Endodermal cell (in vitro differentiated cells): ENCODE measurements around the gene LCA5L. TPM values are rescaled to one million over a fixed set of nuclear protein-coding genes. Genes with fewer than 3 reads are reported as not detected.

Experiments used
- DNase-seq: peaks from one replicate; pipeline ENCODE4 v3.0.0-alpha.2; 2017
- H3K27ac ChIP-seq: 2 replicates; pipeline ENCODE4 v1.5.1; 2013; ENCODE audit warnings: mild to moderate bottlenecking, low read depth, low read length, moderate library complexity
- H3K27me3 ChIP-seq: 2 replicates; pipeline ENCODE4 v1.6.1; 2013; ENCODE audit warnings: mild to moderate bottlenecking, low read length, moderate library complexity; ENCODE audit not compliant: insufficient read depth, control insufficient read depth, poor library complexity, severe bottlenecking
- H3K36me3 ChIP-seq: 2 replicates; pipeline ENCODE4 v1.7.0; 2013; ENCODE audit warnings: mild to moderate bottlenecking, low read length, moderate library complexity; ENCODE audit not compliant: control insufficient read depth, insufficient read depth
- H3K4me1 ChIP-seq: one replicate; pipeline ENCODE4 v1.7.0; 2013; ENCODE audit warnings: low read length; ENCODE audit not compliant: control insufficient read depth, insufficient read depth
- H3K4me3 ChIP-seq: 2 replicates; pipeline ENCODE4 v1.5.1; 2013; ENCODE audit warnings: mild to moderate bottlenecking, low read length, moderate library complexity
- H3K9ac ChIP-seq: 2 replicates; pipeline ENCODE4 v1.6.1; 2013; ENCODE audit warnings: mild to moderate bottlenecking, low read length, moderate library complexity; ENCODE audit not compliant: poor library complexity, severe bottlenecking; ENCODE audit errors: extremely low read depth
- H3K9me3 ChIP-seq: 2 replicates; pipeline ENCODE4 v1.6.1; 2013; ENCODE audit warnings: mild to moderate bottlenecking, low read length, moderate library complexity; ENCODE audit not compliant: control insufficient read depth
- H3K27ac Mint-ChIP-seq: 2 replicates; pipeline ENCODE4 v1.8.0; 2020; ENCODE audit warnings: mixed read lengths
- H3K27me3 Mint-ChIP-seq: 2 replicates; pipeline ENCODE4 v1.8.0; 2021; ENCODE audit warnings: mild to moderate bottlenecking, mixed read lengths; ENCODE audit not compliant: insufficient read depth
- H3K36me3 Mint-ChIP-seq: 2 replicates; pipeline ENCODE4 v1.8.0; 2020; ENCODE audit warnings: low read depth, mixed read lengths
- H3K4me1 Mint-ChIP-seq: 2 replicates; pipeline ENCODE4 v1.8.0; 2020; ENCODE audit warnings: mixed read lengths
- H3K4me3 Mint-ChIP-seq: 2 replicates; pipeline ENCODE4 v1.8.0; 2020; ENCODE audit warnings: mild to moderate bottlenecking, moderate library complexity, mixed read lengths
- H3K9me3 Mint-ChIP-seq: 2 replicates; pipeline ENCODE4 v1.8.0; 2020; ENCODE audit warnings: mild to moderate bottlenecking, mixed read lengths
- WGBS, 2 experiments: methylation state at CpG; one replicate each; pipeline versions ENCODE4 v1.1.5 to v1.1.7; 2013; ENCODE audit warnings: missing lambda C conversion rate in 2 of 2, mixed read lengths in 1 of 2; ENCODE audit not compliant: insufficient coverage in 1 of 2, insufficient read length in 1 of 2; 5-methylcytosine and 5-hydroxymethylcytosine counted together
- total RNA-seq, 2 donors: library from RNA; stranded (reverse); fragmentation: NEBNext Ultra II Directional in 1 of 2; extraction: Animal tissue kit (Norgen Biotek cat#: 25700) in 1 of 2; gene quantifications; 2 replicates in 1 of 2; 3 replicates in 1 of 2; pipeline ENCODE4 v1.2.1, GENCODE V29; 2021
- TF ChIP-seq, protein P1 (sequence below): fragments of 200-600 bp; sonication (generic); conservative IDR thresholded peaks from 2 replicates; pipeline ENCODE4 v1.5.0; 2021; ENCODE audit warnings: antibody characterized with exemption, mild to moderate bottlenecking

The LCA5L gene
- total RNA-seq, 2 donors from 2014 or later: 2.4 to 3.6 TPM

DNA sequence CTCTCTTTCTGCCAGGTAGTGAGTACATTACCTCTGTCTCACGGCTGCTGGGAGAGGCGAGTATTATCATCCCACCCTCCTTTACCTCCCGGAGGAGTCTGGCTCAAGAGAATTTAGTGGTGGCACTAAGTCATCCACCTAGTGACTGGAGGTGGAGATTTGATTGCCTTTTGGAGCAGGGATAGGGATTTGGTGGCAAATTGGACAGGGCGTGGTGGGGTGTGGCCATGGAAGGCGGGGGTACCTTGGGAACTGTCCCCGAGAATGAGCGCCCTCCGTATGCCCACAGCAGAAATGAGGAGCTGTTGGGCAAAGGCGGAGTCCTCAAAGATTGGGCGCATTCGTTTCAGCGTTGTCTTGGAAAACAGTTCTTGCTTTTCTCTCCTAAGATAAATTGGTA, 64.6 kb downstream of the LCA5L start:
- no peaks in the 10 kb centered on the region for H3K27me3 Mint-ChIP-seq
- H3K4me3 Mint-ChIP-seq: peak overlapping the region; percentile 89
- H3K9me3 Mint-ChIP-seq: no peaks in the 10 kb centered on the region
- Histone ChIP-seq H3K9me3 (no peaks in the 10 kb centered on the region), H3K9ac (peak overlapping the region; percentile 81), H3K27me3 (no peaks in the 10 kb centered on the region), H3K27ac (no peak overlapping the region), H3K4me3 (peak overlapping the region; percentile 98), H3K4me1 (peaks cover 6% of the 10 kb centered on the region), H3K36me3 (peaks cover 6% of the 10 kb centered on the region)
- H3K4me1 Mint-ChIP-seq: peaks cover 16% of the 10 kb centered on the region
- WGBS, 2 experiments: 40% methylated on average over 12 of the region's 12 CpGs; no CpG with 5 or more reads in 1 of the 2 experiments
- peaks cover 7% of the 10 kb centered on the region for H3K36me3 Mint-ChIP-seq
- H3K27ac Mint-ChIP-seq: peak overlapping the region; percentile 95
- no peak for DNase-seq
- TF ChIP-seq, protein P1, sequence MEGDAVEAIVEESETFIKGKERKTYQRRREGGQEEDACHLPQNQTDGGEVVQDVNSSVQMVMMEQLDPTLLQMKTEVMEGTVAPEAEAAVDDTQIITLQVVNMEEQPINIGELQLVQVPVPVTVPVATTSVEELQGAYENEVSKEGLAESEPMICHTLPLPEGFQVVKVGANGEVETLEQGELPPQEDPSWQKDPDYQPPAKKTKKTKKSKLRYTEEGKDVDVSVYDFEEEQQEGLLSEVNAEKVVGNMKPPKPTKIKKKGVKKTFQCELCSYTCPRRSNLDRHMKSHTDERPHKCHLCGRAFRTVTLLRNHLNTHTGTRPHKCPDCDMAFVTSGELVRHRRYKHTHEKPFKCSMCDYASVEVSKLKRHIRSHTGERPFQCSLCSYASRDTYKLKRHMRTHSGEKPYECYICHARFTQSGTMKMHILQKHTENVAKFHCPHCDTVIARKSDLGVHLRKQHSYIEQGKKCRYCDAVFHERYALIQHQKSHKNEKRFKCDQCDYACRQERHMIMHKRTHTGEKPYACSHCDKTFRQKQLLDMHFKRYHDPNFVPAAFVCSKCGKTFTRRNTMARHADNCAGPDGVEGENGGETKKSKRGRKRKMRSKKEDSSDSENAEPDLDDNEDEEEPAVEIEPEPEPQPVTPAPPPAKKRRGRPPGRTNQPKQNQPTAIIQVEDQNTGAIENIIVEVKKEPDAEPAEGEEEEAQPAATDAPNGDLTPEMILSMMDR: no peak

DNA sequence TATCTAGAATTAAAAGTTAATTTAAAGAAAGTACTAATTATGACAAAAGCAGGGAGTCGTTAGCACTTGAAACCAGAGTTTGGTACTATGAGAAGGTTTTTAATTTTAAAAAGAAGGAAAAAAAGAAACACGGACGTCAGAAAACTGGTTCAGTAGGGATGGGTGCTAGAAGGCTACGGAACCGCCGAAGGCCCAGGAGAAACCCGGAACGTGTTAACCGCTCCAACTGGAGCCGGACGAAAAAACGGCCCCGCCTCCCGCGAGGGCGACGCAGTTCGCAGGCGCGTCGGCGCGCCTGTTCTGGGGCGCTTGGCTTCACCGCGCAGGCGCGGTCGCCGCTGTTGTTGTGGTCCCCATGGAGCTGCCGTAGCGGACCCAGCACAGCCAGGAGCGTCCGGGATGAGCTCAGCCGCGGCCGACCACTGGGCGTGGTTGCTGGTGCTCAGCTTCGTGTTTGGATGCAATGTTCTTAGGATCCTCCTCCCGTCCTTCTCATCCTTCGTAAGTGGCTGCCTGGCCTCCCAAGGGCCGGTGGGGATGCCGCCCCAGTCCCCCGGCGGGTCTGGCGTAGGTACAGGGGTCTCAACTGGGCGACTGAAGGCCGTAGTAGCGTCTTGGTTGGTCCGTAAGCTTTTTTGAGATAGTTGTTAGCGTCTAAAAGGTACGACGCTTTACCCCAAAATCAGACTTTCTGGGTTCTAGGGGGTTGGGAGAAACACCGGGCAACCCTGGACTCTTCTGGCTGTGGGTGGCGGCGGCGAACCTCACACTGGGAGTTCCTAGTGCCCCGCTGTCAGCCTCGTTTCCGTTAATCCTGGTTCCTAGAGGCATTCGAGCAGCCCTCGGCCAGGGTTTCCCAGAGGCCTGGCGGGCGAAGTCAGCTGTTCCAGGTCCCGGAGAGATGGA, 65.3 kb downstream of the LCA5L start:
- peak overlapping the region; percentile 98 for H3K4me3 ChIP-seq
- peak overlapping the region; percentile 81 for H3K9ac ChIP-seq
- H3K27ac ChIP-seq: peak overlapping the region; percentile 71
- Mint-ChIP-seq H3K36me3 (peaks cover 6% of the 10 kb centered on the region), H3K27ac (peak overlapping the region; percentile 95), H3K4me3 (peak overlapping the region; percentile 89), H3K4me1 (peaks cover 15% of the 10 kb centered on the region), H3K27me3 (no peaks in the 10 kb centered on the region), H3K9me3 (no peaks in the 10 kb centered on the region)
- H3K27me3 ChIP-seq: no peaks in the 10 kb centered on the region
- TF ChIP-seq, protein P1: no peak
- peak; percentile 98 for DNase-seq
- peaks cover 6% of the 10 kb centered on the region for H3K4me1 ChIP-seq
- peaks cover 6% of the 10 kb centered on the region for H3K36me3 ChIP-seq
- 2% methylated on average over 33 to 65 of the region's 65 CpGs for WGBS, 2 experiments
- H3K9me3 ChIP-seq: no peaks in the 10 kb centered on the region

DNA sequence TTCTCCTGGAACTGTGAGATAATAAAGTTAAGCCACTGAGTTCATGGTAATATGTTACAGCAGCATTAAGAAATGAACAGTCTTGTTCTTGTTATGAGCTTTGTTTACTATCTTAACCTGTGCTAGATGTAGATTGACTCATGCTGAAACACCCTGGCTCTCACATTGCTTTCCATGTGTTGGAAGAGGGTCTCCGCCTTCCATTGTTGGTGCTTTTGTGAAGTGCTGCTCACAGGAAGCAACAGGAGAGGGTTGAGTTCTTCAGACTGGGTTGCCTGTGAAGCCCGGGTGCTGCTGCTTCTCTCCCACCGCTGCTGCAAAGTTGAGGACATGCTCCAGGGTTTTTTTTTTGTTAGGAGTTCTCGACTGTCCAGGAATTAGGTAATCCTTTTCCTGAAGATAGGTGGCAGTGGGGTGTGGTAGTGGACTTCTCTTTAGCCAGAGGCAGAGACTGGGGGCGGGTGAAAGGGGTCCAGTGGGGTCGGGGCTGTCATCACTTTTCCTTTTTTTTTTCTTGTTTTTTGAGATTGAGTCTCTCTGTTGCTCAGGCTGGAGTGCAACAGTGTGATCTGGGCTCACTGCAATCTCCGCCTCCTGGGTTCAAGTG, 68.0 kb downstream of the LCA5L start:
- peak overlapping the region; percentile 15 for H3K27ac Mint-ChIP-seq
- DNase-seq: peak; percentile 57
- TF ChIP-seq, protein P1: peak; percentile 39
- H3K36me3 Mint-ChIP-seq: peaks cover 4% of the 10 kb centered on the region
- no peaks in the 10 kb centered on the region for H3K9me3 ChIP-seq
- H3K4me3 Mint-ChIP-seq: no peak overlapping the region
- H3K4me1 Mint-ChIP-seq: peaks cover 17% of the 10 kb centered on the region
- no peak overlapping the region for H3K4me3 ChIP-seq
- no peaks in the 10 kb centered on the region for H3K9me3 Mint-ChIP-seq
- WGBS, 2 experiments: 77 to 82% methylated on average over 4 to 7 of the region's 7 CpGs
- H3K36me3 ChIP-seq: peaks cover 4% of the 10 kb centered on the region
- H3K27ac ChIP-seq: no peak overlapping the region
- no peaks in the 10 kb centered on the region for H3K27me3 Mint-ChIP-seq
- no peak overlapping the region for H3K9ac ChIP-seq
- no peaks in the 10 kb centered on the region for H3K27me3 ChIP-seq
- H3K4me1 ChIP-seq: peaks cover 6% of the 10 kb centered on the region
